NB4 (cell line): ENCODE measurements around the gene TMEM184B.

Source experiments
- DNase-seq: peaks from one replicate; pipeline ENCODE4 v3.0.0; 2010; ENCODE audit warnings: low read depth
- H3K4me3 ChIP-seq: one replicate; pipeline ENCODE4 v1.5.1; 2011; ENCODE audit warnings: mild to moderate bottlenecking, low read depth, low read length, moderate library complexity
- MAX ChIP-seq: IDR thresholded peaks from 2 replicates; pipeline ENCODE4 v1.6.1; 2011; ENCODE audit warnings: low read depth, low read length
- MYC ChIP-seq: IDR thresholded peaks from 2 replicates; pipeline ENCODE4 v1.6.1; 2011; ENCODE audit warnings: low read depth, low read length
- POLR2A ChIP-seq: IDR thresholded peaks from 2 replicates; pipeline ENCODE4 v1.6.1; 2011; ENCODE audit warnings: mild to moderate bottlenecking; ENCODE audit not compliant: insufficient read length; ENCODE audit errors: extremely low read depth
- TF ChIP-seq, protein P1 (sequence below): IDR thresholded peaks from one replicate; pipeline ENCODE4 v1.5.1; 2012; ENCODE audit warnings: low read depth, low read length

TMEM184B gene

DNA sequence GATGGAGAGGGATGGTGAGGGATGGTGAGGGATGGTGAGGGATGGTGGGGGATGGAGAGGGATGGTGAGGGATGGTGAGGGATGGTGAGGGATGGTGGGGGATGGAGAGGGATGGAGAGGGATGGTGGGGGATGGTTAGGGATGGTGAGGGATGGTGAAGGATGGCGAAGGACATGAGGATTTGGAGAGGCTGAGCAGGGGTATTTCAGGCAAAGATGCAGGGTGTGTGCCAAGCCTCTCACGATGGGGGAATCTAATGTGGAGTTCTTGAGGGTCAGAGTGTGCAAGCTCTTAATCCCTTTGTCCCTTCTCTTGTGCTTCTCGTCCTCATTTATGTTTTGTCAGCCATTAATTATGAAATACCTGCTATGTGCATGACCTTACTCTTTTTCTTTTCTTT lies 83.7 kb downstream of the TMEM184B start:
- TF ChIP-seq MAX = no peak
- TF ChIP-seq, protein P1, sequence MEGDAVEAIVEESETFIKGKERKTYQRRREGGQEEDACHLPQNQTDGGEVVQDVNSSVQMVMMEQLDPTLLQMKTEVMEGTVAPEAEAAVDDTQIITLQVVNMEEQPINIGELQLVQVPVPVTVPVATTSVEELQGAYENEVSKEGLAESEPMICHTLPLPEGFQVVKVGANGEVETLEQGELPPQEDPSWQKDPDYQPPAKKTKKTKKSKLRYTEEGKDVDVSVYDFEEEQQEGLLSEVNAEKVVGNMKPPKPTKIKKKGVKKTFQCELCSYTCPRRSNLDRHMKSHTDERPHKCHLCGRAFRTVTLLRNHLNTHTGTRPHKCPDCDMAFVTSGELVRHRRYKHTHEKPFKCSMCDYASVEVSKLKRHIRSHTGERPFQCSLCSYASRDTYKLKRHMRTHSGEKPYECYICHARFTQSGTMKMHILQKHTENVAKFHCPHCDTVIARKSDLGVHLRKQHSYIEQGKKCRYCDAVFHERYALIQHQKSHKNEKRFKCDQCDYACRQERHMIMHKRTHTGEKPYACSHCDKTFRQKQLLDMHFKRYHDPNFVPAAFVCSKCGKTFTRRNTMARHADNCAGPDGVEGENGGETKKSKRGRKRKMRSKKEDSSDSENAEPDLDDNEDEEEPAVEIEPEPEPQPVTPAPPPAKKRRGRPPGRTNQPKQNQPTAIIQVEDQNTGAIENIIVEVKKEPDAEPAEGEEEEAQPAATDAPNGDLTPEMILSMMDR = no peak
- TF ChIP-seq POLR2A = no peak
- no peak for TF ChIP-seq MYC
- DNase-seq = no peak
- no peak overlapping the region for H3K4me3 ChIP-seq

DNA sequence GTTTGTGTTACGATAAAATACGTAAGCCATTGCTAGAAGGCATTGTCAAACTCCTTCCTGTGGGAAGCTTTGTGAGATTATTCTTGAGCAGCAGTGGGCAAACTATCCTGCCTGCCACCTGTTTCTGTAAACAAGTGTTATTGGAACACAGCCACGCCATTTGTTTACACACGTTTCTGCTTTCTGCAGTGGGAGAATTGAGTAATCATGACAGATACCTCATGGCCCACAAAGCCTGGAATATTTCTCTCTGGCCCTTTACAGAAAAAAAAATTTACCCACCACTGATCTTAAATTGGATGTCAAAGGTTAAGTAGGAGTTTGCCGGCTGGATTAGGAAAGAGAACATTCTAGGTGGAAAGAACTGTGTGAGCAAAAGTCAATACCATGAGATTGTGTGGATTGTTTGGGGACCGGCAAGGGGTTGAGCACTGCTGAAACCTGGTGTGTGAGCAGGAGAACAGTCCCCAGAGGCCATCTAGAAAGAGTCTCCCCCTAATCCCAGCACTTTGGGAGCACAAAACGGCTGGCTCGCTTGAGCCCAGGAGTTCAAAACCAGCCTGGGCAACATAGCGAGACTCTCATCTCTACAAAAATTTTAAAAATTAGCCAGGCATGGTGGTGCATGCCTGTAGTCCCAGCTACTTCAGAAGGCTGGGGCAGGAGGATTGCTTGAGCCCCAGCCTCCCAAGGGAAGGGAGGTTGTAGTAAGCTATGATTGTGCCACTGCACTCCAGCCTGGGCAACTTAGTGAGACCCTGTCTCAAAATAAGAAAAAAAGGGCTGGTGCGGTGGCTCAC lies 85.2 kb downstream of the TMEM184B start:
- no peak for DNase-seq
- H3K4me3 ChIP-seq = no peak overlapping the region
- no peak for TF ChIP-seq MYC
- TF ChIP-seq, protein P1 = no peak
- TF ChIP-seq MAX = no peak
- TF ChIP-seq POLR2A = no peak

DNA sequence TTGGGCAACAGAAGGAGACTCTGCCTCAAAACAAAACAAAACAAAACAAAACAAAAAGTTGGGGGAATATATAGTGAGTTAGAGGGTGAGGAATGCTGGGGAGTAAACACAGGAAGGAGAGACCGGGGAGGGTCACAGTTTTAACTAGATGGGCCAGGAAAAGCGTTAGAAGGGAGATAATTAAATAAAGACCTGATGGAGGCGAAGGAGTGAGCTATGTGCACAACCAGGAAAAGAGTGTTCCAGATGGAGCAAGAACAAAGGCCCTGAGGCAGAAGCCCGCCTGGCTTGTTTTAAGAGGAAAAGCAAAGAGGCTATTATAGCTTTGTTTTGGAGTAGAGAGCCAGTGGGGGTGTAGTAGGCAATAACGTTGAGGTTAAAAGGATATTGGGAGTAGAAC lies 86.4 kb downstream of the TMEM184B start:
- no peak for DNase-seq
- no peak overlapping the region for H3K4me3 ChIP-seq
- no peak for TF ChIP-seq MYC
- no peak for TF ChIP-seq MAX

DNA sequence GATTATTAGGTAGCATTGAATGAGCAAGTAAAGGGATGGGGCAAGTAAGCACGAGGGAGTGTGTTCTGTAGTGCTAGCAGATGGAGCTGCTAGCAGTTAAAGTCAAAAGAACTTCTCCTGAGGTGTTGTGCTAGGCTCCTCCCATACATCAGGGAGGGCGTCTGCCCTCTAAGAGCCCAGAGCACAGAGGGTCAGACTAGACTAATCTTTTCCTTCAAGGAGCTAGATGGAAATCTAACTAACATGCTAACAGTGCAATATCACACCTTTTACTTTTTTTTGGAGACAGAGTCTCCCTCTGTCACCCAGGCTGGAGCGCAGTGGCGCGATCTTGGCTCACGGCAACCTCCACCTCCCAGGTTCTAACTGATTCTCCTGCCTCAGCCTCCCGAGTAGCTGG lies 88.0 kb downstream of the TMEM184B start:
- TF ChIP-seq, protein P1 = no peak
- TF ChIP-seq POLR2A (no peak), MAX (no peak), MYC (no peak)
- DNase-seq = no peak
- no peak overlapping the region for H3K4me3 ChIP-seq

GRCh38 chr22:38181453-38182200 lies 91.2 kb downstream of the TMEM184B start, which contains the start of gene PLA2G6:
PLA2G6 (minus strand) TSS chr22:38181830; CDS start chr22:38169426, 12,404 bp downstream.
- peak within 1 kb of the TSS; percentile 76 for H3K4me3 ChIP-seq
- TF ChIP-seq POLR2A (peak; percentile 50), MAX (peak; percentile 91), MYC (peak; percentile 34; the same call in 1 of the 2 replicates)
- TF ChIP-seq, protein P1 = no peak
- DNase-seq = peak; percentile 98
